ENCODE data around the gene ERMAP.
"Not testable (repeated sequence)": the region's sequence is repeated elsewhere in the genome, so short reads cannot be mapped to it uniquely, and the experiment has no call there.

Gene ERMAP

DNA sequence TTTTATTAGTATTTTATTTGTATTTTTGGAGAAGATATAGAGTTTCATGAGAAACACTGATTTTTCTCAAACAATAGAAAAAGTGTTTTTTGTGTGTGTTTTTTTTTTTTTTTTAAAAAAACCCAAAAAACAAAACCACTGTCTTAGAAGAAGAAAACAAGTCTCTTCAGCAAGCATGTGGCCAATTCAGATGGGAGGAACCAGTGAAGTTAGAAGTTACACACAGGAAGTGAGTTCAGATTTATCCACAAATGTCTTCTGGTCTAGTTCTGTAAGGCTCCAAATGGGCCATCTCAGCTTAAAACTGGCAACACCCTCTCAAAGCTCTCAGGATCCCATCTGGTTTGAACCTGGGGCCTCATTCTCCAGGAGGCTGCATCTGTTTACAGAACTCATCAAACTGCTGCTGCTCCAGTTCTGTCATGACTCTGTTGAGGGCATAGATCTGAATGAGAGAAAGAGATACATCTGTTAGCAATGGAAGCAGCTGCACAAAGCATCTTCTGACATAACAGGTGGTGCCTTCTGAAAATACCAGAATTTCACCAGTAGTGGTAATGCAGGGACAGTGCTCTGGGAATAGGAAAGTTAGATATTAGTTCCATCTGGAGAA is 9.8 kb upstream of the ERMAP start:
- no peak for DNase-seq

DNA sequence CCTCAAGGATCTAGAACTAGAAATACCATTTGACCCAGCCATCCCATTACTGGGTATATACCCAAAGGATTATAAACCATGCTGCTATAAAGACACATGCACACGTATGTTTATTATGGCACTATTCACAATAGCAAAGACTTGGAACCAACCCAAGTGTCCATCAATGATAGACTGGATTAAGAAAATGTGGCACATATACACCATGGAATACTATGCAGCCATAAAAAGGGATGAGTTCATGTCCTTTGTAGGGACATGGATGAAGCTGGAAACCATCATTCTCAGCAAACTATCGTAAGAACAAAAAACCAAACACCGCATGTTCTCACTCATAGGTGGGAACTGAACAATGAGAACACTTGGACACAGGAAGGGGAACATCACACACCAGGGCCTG is 2.1 kb upstream of the ERMAP start:
- DNase-seq: not testable (repeated sequence)

DNA sequence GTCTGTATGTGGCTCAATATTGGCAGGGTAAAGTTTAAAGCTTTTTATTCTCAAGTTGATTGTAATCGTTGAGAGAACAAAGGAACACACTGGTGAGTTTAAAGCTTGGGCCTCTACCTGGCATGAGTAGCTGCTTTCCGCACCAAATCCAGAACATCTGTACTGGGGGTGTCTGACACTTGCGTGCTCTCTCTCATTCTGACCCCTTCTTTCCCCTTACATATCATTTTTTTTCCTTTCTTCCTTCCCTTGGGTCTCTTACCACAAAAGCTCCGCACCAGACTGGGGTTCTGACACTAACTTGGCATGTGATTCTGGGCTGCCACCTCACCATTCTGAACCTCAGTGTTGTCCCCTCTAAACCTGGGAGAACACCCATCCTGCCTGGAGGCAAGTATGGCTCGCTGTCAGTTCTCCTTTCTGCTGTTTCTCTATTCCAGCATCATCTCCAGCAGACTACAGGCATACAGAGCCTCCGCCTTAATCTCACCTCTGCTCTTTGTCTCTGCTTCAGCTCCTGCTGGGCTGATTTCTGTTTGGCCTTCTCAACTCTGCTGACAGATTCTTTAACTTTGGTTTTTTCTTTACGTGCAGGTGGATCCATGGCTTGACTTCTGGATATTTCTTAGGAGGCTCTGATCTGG is 859 bp upstream of the ERMAP start:
- DNase-seq: no peak

DNA sequence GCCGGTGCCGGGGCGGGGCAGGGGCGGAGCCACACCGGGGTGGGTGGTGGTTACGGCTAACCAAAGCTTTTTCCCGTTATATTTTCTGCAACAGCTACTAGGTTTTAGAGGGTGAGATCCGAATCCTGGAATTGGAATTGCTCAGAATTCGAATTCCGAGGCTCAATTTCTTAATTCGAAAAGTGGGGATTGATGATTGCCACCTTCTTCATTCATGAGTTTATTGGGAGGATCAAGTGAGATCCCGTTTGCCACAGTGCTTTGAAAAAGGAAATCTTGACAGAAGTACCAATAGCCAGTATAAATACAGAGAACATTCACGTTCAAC is 482 bp downstream of the ERMAP start:
- no peak for DNase-seq

DNA sequence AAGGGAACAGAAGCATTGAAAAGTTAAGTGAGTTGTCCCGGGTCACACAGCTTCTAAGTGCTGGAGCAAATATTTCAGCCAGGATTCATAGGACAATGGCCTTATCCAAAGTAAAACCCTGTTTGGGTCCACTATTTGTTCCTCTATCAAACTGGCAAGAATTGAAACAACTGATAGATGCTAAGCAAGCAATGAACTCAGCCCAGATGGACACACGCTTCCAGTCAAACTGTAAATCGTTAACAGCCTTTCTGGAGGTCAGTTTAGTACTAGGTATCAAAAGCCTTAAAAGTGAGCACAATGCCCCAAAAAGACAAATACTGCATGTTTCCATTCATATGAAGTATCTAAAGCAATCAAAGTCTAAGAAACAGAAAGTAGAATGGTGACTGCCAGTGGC is 1.1 kb downstream of the ERMAP start:
- DNase-seq: no peak

DNA sequence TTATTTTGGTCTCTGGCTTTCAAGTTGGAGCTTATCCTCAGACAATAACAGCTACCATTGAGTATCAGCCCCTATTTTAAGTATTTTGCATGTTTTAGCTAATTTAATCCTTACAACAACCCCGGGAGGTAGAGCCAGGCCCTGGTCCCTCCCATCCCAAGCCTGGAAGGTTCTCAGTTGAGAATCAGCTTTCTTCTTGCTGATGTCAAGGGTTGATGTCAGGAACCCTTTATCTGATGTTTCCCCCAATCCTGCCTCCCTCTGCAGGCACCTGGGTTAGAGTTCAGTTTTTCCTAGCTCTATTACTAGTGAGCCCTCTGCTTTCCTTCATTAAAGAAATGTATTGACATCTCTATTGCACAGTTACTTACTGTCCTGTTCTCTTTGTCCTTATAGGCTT is 3.9 kb downstream of the ERMAP start:
- DNase-seq: no peak

DNA sequence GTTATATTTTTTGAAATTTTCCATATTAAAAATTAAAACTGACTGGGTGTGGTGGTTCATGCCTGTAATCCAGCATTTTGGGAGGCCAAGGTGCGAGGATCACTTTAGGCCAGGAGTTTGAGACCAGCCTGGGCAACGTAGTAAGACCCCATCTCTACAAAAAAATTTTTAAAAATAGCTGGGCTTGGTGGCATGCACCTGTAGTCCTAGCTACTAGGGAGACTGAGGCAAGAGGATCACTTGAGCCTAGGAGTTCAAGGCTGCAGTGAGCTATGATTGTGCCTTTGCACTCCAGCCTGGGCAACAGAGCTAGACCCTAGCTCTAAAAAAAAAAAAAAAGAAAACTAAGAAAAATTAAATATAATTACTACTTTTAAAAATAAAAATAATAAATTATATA is 4.8 kb downstream of the ERMAP start:
- no peak for DNase-seq

DNA sequence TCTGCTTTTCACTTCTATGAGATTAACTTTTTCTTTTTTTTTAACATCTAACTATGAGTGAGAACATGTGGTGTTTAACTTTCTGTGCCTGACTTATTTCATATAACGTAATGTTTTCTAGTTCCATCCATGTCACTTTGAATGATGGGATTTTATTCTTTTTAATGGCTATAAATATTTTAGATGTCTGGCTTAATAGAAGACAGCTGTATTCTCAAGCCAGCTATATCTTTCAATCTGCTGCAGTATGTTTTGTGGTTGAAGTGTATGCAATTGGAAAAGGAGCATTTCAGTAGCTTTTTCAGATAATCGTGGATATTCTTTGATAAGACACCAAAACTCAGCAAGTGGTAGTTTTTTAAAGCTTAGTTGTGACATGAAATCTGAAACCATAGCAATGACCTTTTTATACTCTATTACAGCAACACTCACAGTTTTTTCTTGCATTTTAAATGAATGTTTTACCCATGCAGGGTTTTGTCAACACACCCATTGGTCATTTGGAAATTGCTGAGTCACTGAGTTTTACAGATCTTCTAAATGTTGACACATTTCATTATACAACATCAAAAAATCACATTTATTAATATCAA is 6.0 kb downstream of the ERMAP start:
- no peak for DNase-seq

DNA sequence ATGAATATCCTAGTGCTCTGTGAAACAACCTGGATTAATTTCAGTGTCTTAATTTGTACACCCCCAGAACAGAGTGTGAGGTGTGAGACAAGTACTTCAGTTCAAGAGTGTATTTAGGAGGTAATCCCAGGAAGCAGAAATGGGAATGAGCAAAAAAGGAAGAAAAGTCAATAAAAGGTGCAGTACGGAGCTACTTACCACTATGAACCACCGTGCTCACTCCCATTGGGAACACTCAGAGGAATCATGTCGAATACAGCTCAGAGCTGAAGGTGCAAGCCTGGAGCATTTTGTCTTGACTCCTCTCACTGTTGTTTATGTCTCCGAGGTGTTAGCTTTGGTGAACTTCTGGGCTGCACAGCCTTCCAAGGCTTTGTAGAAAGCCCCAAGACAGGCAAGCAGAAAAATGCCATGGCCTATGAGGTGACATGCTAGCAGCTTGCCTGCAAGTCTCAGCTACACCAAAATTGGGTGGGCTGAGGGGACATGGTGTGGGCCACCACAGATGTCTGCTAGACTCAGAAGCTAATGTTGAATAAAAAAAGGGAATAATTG is 7.6 kb downstream of the ERMAP start:
- DNase-seq: no peak

DNA sequence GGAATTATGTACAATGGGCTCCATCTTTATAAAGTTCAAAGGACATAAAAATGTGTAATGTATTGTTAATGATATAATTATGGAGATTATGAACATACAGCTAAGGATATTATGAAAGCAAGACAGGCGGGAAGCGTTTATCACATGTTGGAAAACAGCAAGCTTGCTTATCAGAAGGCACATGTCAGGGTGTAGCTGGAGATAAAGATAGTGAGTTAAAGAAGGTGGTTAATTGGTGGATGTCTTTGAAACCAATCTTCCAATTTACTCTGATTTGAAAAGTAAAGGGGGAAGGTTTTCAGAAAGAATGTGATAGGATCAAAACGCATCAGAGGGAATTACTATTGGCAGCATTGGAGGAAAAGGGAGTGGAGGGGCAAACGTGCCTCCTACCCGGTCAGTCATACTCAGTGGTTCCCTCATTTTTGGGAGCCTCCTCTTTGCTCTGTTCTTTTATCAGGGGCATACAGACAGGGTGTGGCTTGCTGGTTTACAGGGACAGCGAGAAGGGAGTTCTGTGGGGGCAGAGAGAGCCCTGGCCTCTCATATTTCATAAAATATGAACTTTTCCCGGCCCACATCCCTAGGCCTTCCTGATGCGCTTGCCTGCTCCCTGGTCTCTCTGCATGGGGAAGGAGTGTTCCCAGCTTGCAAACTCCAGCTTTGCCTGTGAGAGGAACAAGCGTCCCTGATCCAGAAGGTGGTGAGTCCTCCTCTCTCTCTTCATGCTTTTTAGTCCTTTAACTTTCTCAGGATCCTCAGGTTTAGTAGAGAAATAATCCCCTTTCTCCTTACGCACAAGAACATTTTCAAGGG is 8.3 kb downstream of the ERMAP start:
- DNase-seq: no peak

DNA sequence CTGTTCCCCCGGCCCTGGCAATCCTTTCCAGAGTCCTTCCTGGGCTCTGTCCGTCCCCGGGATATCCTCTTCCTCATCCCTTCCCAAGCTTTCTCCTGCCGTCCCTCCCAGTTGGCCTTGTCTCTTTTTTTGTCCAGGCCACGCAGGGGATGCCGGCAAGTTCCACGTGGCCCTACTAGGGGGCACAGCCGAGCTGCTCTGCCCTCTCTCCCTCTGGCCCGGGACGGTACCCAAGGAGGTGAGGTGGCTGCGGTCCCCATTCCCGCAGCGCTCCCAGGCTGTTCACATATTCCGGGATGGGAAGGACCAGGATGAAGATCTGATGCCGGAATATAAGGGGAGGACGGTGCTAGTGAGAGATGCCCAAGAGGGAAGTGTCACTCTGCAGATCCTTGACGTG is 13.7 kb downstream of the ERMAP start:
- no peak for DNase-seq

DNA sequence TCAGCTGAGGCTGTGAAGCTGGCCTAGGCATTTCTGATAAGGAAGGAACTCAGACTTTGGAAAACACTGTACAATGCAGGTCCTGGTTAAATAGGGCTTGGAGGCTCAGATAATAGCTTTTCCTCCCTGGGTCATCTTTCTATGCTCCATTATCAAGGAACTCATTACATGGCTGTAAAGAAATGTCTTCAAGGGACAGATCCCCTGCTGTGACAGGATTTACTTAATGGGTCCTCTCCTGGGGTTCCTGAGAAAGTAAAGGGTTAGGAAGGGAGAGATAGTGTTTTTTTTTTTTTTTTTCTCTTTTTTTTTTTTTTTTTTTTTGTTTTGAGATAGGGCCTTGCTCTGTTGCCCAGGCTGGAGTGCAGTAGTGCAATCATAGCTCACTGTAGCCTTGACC is 14.4 kb downstream of the ERMAP start:
- DNase-seq: no peak

DNA sequence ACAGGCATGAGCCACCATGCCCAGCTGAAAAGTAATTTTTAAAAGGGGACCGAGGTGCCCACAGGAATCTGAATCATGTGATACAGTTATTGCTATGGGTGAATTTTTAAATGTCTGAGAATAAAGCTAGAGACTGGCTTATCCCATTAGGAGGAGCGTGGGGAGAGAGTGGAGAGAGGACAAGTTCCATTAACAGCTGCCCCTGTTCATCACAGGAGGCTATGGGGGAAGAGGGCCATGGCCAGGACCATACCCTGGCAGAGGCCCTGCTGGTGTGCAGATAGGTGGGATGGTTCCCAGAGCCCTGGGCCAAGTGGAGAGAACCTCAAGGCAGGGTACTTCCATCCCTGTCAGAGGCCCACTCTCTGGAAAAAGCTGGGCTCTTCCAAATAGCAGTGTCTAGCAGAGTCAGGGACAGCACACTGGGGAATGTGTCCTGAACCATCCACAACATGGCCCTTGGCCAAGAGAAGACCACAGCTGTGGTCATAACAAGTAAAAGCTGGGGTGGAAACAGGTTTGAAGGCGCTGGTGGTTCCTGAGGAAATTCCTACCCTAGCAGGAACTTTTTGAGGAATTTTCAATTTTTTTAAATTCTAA is 15.8 kb downstream of the ERMAP start:
- no peak for DNase-seq

DNA sequence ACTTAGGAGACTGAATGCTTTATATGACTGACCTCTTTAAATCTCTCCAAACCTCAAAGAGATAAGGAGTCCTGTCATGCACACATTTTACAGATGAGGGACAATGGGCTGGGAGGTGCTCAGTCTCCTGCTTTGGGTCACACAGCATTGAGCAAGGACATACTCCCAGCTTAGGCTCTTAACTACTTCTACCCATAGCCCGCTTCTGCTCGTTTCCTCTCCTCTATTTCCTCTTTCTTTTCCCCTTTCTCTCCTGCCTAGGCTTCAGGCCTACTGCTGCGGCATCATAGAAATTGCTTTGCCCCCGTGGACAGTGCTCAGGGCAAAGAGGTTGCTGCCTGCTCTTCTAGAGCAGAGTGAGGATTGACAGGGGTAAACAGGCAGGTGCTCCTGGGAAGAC is 17.1 kb downstream of the ERMAP start:
- no peak for DNase-seq

DNA sequence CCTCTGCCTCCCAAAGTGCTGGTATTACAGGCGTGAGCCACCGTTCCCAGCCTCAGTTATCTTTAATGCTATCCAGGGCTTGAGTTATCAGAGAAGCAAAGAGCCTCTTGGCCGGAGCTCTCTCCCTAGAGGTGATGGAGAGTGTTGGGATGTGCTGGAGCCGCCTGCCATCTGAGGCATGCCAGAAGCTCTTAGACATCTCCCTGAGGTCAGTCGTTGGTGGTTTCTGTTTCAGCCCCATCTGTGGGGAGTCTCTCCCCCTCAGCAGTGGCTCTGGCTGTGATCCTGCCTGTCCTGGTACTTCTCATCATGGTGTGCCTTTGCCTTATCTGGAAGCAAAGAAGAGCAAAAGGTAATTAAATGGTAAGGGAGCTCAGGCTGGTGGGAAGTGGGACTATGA is 17.9 kb downstream of the ERMAP start:
- no peak for DNase-seq

DNA sequence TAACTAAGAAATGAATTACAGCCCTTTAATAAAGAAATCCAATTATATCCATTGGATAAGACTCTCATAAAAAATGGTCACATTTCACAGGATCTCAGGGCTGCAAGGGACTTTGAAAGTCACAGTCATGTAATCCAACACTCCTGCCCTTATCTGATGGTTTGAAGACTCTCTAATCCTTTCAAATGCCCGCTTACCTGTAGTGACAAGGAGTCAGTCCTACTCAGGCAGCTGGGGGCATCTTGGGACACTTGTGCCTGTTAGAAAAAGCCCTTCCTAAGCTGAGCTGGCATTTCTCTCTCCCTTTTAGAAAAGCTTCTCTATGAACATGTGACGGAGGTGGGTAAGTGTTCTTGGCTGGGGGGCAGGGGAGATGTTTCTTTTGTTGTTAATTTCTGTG is 18.5 kb downstream of the ERMAP start:
- no peak for DNase-seq

DNA sequence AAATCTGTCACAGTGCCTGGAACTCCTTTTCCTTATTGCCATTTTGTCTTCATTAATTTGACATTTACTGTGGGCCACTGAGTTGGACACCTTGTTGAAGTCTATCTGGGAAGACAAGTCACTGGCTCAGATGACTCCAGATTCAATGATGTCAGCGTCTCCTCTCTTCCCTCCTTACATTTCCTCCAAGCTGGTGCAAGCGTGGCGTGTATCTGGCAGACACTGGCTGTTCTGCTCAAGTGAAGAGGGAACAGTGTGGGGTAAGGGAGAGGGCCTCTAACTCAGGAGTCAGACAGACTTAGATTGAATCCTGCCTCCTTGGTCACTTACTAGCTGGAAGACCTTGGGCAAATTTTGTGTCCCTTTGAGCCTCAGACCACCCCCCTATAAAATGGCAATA is 20.8 kb downstream of the ERMAP start:
- no peak for DNase-seq

DNA sequence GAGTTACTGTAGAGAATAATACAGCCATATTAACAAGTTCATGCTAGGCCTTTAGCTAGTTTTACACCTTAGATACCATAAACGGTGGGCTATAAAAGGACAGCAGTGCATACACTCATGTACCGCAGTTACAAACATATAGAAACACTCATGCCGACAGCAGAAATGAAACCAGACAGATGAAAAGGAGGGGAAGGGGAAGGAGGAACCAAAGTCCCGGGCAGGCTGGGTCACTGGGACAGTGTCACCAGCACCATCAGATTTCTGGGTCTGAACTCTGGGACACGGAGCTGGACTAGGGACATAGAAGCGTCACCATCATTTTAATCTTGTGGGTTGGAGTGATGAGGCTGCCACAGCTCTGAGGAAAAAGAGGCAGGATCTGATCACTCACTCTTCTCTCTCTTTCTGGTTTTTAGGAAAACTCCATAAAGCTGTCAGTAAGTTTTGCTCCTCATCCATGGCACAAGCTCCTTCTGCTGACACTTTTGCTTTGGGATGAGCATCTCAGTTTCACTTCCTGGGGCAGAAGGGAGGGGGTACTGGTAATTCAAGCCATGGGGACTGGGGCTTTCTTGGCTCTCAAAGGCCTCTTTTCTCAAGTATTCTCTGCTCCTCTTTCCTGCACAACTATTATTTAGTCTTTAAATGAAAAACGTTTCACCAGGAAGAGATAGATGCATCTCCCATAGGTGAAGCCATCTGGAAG is 21.7 kb downstream of the ERMAP start:
- DNase-seq: no peak

DNA sequence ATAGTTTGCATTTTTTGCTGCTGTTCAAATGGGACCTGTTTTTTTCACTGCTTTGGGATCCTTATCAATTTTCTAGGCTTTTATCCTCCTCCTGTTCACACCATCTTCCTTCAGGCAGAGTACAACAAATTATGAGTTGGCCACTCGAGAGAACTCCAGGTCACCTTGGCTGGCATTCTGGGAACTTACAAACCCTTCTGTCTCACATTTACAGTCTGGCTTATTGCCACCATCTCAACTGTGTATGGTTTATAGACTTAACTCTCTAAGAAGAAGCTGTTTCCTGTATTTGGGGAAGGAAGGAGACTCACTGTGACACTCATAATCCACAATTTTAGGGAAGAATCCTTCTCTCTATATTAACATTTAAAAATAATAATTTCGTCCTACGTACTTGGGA is 24.1 kb downstream of the ERMAP start:
- no peak for DNase-seq

DNA sequence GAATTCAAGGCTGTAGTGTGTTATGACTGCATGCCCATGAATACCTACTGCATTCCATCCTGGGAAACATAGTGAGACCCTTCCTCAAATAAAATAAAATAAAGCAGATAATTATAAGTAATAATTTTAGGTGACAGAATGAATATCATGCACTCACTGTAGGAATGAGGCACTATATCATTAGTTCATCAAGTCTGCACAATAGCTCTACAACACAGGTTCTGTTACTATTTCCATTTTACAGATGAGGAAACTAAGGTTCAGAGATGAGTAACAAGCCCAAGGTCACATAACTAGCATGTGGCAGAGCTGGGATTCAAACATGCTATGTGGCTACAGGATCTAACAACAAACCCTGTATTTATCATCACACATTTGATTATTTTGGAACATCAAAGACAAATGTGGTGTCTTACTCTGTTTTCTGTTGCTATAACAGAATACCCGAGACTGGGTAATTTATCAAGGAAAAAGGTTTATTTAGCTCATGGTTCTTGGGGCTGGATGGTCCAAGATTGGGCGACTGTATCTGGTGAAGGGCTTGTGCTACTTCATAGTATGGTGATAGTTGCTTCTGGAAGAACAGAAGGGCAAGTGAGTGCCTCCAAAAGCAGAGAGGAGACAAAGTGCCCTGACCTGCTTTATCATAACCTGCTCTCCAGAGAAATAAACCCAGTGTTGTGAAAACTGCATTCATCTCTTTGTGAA is 24.7 kb downstream of the ERMAP start:
- DNase-seq: no peak

DNA sequence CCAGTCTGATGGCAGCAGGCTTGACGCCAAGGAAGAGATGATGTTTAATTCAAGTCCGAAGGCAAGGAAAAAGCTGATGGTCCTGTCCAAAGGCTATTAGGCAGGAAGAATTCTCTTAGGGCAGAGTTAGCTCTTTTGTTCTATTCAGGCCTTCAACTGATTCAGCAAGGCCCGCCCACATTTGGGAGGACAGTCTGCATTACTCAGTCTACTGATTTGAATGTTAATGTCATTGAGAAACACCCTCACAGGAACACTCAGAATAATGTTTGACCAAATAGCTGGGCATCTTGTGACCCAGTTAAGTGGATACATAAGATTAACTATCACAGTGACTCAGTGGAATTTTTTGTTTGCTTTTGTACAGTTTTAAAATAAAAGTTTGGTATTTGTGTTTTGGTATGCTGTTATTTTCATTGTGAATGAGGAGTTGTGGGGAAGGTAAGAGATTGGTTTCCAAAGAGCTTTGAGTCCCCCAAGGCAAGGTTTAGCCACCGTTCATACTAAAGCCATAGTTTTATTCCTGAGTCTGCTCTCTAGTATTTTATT is 27.7 kb downstream of the ERMAP start:
- DNase-seq: no peak

DNA sequence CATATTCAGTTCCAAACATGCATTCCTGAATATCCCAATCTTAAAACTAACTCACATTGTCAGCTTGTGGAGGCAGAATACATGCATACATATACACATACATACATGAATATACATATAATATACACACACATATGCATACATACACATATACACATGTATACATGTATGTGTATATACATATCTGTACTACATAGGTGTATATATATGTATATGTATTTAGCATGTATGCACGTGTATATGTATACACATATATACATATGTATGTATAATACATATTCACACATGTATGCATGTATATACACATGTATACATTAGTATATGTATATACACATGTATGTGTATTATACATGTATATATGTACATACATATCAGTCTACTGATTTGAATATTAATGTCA is 28.3 kb downstream of the ERMAP start:
- no peak for DNase-seq
